Hepatocyte (in vitro differentiated cells): ENCODE results near the gene OTOA. TPM values are rescaled to one million over a fixed set of nuclear protein-coding genes. Genes with fewer than 3 reads are reported as not detected.
"Not testable (repeated sequence)": the region's sequence is repeated elsewhere in the genome, so short reads cannot be mapped to it uniquely, and the experiment has no call there.

Experiments
- DNase-seq: peaks from one replicate; pipeline ENCODE4 v3.0.0-alpha.2; 2016; ENCODE audit warnings: low spot score
- H2AFZ ChIP-seq: fragments of 200-600 bp; sonication (generic); 2 replicates; pipeline ENCODE4 v1.6.0; 2016; ENCODE audit warnings: antibody characterized with exemption, mild to moderate bottlenecking
- H3K27ac ChIP-seq: fragments of 200-600 bp; sonication (generic); 2 replicates; pipeline ENCODE4 v1.5.1; 2016; ENCODE audit warnings: mild to moderate bottlenecking
- H3K27me3 ChIP-seq: fragments of 200-600 bp; sonication (generic); 2 replicates; pipeline ENCODE4 v1.6.1; 2016
- H3K36me3 ChIP-seq: fragments of 200-600 bp; sonication (generic); replicated peaks from 2 replicates; pipeline ENCODE4 v1.5.1; 2016; ENCODE audit warnings: low read depth; ENCODE audit not compliant: insufficient read depth
- H3K4me1 ChIP-seq: fragments of 200-600 bp; sonication (generic); 2 replicates; pipeline ENCODE4 v1.5.1; 2016; ENCODE audit warnings: mild to moderate bottlenecking, moderate library complexity; ENCODE audit not compliant: insufficient read depth
- H3K4me2 ChIP-seq: fragments of 200-600 bp; sonication (generic); 2 replicates; pipeline ENCODE4 v1.6.0; 2016
- H3K4me3 ChIP-seq: fragments of 200-600 bp; sonication (generic); 2 replicates; pipeline ENCODE4 v1.5.1; 2016; ENCODE audit warnings: mild to moderate bottlenecking
- H3K79me2 ChIP-seq: fragments of 200-600 bp; sonication (generic); 2 replicates; pipeline ENCODE4 v1.6.0; 2017; ENCODE audit warnings: mild to moderate bottlenecking
- H3K9me2 ChIP-seq: fragments of 200-600 bp; sonication (generic); replicated peaks from 2 replicates; pipeline ENCODE4 v1.6.0; 2017; ENCODE audit warnings: mild to moderate bottlenecking; ENCODE audit not compliant: insufficient read depth
- H3K9me3 ChIP-seq: fragments of 200-600 bp; sonication (generic); 2 replicates; pipeline ENCODE4 v1.5.1; 2016; ENCODE audit warnings: low read depth, mild to moderate bottlenecking
- H4K20me1 ChIP-seq: fragments of 200-600 bp; sonication (generic); 2 replicates; pipeline ENCODE4 v1.6.0; 2016; ENCODE audit warnings: mild to moderate bottlenecking; ENCODE audit not compliant: insufficient read depth, poor library complexity, severe bottlenecking
- WGBS: methylation state at CpG from one replicate; pipeline ENCODE4 v1.1.6; 2016; ENCODE audit warnings: low lambda C conversion rate; ENCODE audit errors: missing lambda C conversion rate; 5-methylcytosine and 5-hydroxymethylcytosine counted together
- polyA plus RNA-seq: library from polyadenylated mRNA; unstranded; fragments of >200 nt; fragmentation: Nextera tagmentation; extraction: Ambion mirVana; gene quantifications from 2 replicates; pipeline ENCODE4 v1.2.1, GENCODE V29; 2016
- small RNA-seq: library from RNA; depleted of rRNA; stranded (forward); fragments of <200 nt; gene quantifications from one replicate; pipeline ENCODE3, GENCODE V24; 2014
- total RNA-seq: library from RNA; depleted of rRNA; stranded (reverse); fragments of >200 nt; gene quantifications from 2 replicates; pipeline ENCODE4 v1.2.3, GENCODE V29; 2014
- TF ChIP-seq, protein P1 (sequence below): fragments of 200-600 bp; sonication (generic); IDR thresholded peaks from 2 replicates; pipeline ENCODE4 v1.5.1; 2016; ENCODE audit warnings: antibody characterized with exemption, mild to moderate bottlenecking; ENCODE audit not compliant: poor library complexity

Gene OTOA
- total and polyA plus RNA-seq, 2 experiments from 2014 or later, result 0.07 TPM; not detected in 1

DNA sequence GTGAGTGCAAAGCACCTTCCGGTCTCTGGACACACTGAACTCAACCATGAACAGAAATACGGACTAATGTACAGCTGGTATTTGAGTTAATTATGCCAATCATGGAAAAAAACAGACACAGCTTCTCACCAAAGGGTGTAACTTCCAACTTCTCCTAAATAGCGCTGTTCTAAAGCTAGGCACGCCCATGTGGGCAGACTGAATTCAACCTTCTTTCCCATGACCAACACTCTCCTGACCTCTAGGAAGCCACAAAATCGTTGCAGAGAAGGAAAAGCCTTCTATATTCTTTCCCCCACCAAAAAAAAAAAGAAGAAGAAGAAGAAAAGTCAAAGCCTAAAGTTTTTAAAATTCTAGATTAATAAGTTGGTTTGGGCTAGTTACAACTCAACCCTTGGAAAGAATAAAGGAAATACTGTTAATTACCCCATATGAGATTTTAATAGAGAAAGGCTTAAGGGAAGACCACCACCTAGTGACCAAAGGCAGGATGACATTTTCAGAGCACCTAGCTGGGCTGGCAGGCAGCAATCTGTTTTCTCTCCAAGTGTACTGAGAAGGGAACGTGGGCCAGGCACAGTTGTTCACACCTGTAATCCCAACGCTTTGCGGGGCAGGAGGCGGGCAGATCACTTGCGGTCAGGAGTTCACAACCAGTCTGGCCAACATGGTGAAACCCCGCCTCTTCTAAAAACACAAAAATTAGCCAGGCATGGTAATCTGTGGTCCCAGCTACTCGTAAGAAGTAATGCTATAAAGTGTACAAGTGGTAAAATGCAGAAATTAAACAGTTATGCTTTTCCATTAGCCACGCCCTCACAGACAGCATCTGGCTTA is 138.0 kb downstream of the OTOA start:
- 76% methylated on average over 13 of the region's 13 CpGs for WGBS
- H3K4me3 ChIP-seq, H2AFZ ChIP-seq, H3K4me2 ChIP-seq, H4K20me1 ChIP-seq, H3K9me3 ChIP-seq, H3K4me1 ChIP-seq, H3K79me2 ChIP-seq, H3K9me2 ChIP-seq, H3K27me3 ChIP-seq, H3K36me3 ChIP-seq, H3K27ac ChIP-seq: not testable (repeated sequence)
- peak; percentile 38 for DNase-seq
- TF ChIP-seq, protein P1, sequence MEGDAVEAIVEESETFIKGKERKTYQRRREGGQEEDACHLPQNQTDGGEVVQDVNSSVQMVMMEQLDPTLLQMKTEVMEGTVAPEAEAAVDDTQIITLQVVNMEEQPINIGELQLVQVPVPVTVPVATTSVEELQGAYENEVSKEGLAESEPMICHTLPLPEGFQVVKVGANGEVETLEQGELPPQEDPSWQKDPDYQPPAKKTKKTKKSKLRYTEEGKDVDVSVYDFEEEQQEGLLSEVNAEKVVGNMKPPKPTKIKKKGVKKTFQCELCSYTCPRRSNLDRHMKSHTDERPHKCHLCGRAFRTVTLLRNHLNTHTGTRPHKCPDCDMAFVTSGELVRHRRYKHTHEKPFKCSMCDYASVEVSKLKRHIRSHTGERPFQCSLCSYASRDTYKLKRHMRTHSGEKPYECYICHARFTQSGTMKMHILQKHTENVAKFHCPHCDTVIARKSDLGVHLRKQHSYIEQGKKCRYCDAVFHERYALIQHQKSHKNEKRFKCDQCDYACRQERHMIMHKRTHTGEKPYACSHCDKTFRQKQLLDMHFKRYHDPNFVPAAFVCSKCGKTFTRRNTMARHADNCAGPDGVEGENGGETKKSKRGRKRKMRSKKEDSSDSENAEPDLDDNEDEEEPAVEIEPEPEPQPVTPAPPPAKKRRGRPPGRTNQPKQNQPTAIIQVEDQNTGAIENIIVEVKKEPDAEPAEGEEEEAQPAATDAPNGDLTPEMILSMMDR, result peak; percentile 43

DNA sequence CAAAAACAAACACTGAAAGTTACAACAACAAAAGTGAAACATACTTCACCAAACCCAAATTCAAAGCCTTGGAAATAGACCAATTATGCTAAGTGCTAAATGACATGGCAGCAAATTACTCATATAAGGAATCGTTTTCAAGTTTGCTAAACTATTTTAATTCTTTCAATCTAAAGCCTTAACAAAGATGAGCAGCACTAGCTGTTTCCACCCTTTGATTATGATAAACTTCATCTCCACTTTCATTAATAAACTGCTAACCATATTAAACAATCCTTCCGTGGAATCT is 138.6 kb downstream of the OTOA start:
- 93% methylated on average over 2 of the region's 2 CpGs for WGBS
- not testable (repeated sequence) for H3K27ac ChIP-seq, H3K79me2 ChIP-seq, H3K4me2 ChIP-seq, H3K36me3 ChIP-seq, H2AFZ ChIP-seq, H3K9me3 ChIP-seq, H3K9me2 ChIP-seq, H4K20me1 ChIP-seq, H3K4me3 ChIP-seq, DNase-seq, H3K4me1 ChIP-seq, H3K27me3 ChIP-seq

Small RNAs within 50 kb of the gene (small RNA-seq; reads per million reads assigned to genes)
- not detected for gene RNU6-1005P
- gene RNU6-196P, result not detected

Other genes starting within 250 kb of the OTOA start
- 222 and 229 TPM in 2 replicates for gene METTL9, start 64.4 kb upstream of the OTOA start, total RNA-seq
- gene METTL9, start 64.4 kb upstream of the OTOA start, polyA plus RNA-seq, result 112 TPM in 2 replicates
- 0.56 and 0.70 TPM in 2 replicates for gene IGSF6, start 11.4 kb upstream of the OTOA start, total RNA-seq
- 0.35 and 2.2 TPM in 2 replicates for gene IGSF6, start 11.4 kb upstream of the OTOA start, polyA plus RNA-seq
- gene NPIPB4, start 193.8 kb downstream of the OTOA start, total RNA-seq, result 16.0 and 26.1 TPM in 2 replicates
- 25.8 and 39.1 TPM in 2 replicates for gene NPIPB4, start 193.8 kb downstream of the OTOA start, polyA plus RNA-seq